Left ventricle myocardium inferior (tissue), 1 donor: ENCODE measurements around the gene SLC10A4. TPM values are rescaled to one million over a fixed set of nuclear protein-coding genes. Genes with fewer than 3 reads are reported as not detected.
A peak's percentile ranks its signal among the peaks of the same experiment; 100 is the strongest.
"Not testable (repeated sequence)": the region's sequence is repeated elsewhere in the genome, so short reads cannot be mapped to it uniquely, and the experiment has no call there.

Source experiments
- DNase-seq: peaks from one replicate; pipeline ENCODE4 v3.0.0-alpha.2; 2020
- H3K27ac ChIP-seq: fragments of 200-600 bp; replicated peaks from 2 replicates; pipeline ENCODE4 v1.8.0; 2021
- H3K27me3 ChIP-seq: fragments of 200-600 bp; 2 replicates; pipeline ENCODE4 v1.8.0; 2021; ENCODE audit warnings: low read depth
- H3K36me3 ChIP-seq: fragments of 200-600 bp; 2 replicates; pipeline ENCODE4 v1.8.0; 2021
- H3K4me1 ChIP-seq: fragments of 200-600 bp; 2 replicates; pipeline ENCODE4 v1.8.0; 2021
- H3K4me3 ChIP-seq: fragments of 200-600 bp; 2 replicates; pipeline ENCODE4 v1.8.0; 2021; ENCODE audit warnings: mild to moderate bottlenecking, moderate library complexity
- H3K9me3 ChIP-seq: fragments of 200-600 bp; replicated peaks from 2 replicates; pipeline ENCODE4 v1.8.0; 2021
- CTCF ChIP-seq: fragments of 200-600 bp; IDR thresholded peaks from 2 replicates; pipeline ENCODE4 v1.8.0; 2021; ENCODE audit warnings: antibody characterized with exemption, mild to moderate bottlenecking, borderline replicate concordance
- intact Hi-C: fragments of 100-400 bp; cut with micrococcal nuclease; formaldehyde crosslinking; loops from one replicate; pipeline ENCODE4 v1.11.0; 2022
- long read RNA-seq: library from polyadenylated mRNA; unstranded; transcript quantifications from one replicate; pipeline ENCODE4 v2.0.0, GENCODE V29; 2021
- total RNA-seq: library from RNA; stranded (reverse); fragmentation: NEBNext Ultra II Directional; extraction: Animal tissue kit (Norgen Biotek cat#: 25700); gene quantifications from one replicate; pipeline ENCODE4 v1.2.1, GENCODE V29; 2021
- donor health status: DM: no; HTN: yes; CAD: no; lungs with severe emphysema.

The SLC10A4 gene
- total RNA-seq, result not detected
- long read RNA-seq, result 0 reads

- Histone ChIP-seq H3K9me3 (no peaks in the 10 kb centered on the region), H3K36me3 (no peaks in the 10 kb centered on the region), H3K27me3 (peaks cover 75% of the 10 kb centered on the region), H3K4me1 (peaks cover 7% of the 10 kb centered on the region), H3K4me3 (peak within 1 kb of the TSS; percentile 59), H3K27ac (no peak within 1 kb of the TSS)
- TF ChIP-seq CTCF, result no peak
- intact Hi-C loops, result no loop called here
- no peak for DNase-seq
Observed at GRCh38 chr4:48483006-48483776, at the start of gene SLC10A4. Gene SLC10A4 (plus strand): TSS chr4:48483343. CDS start chr4:48483562, 219 bp downstream.

DNA sequence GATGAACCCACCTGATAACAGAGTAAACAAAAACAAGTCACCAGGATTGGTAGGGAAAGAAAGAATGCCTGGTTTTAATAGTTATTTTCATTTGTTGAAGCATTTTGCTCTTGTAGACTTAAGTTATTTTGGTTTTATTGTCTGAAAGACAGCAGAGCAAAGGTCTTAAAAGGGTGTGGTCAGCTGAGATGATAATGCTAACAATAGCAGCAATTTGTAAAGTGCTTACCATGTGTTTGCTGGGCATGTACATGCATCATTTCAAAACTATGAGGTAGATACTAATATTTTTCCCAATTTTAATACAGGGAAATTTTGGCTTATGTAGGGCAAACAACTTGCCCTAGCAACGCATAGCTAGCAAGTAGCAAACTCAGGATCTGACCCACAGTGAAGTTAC, 46.8 kb upstream of the SLC10A4 start:
- no peak overlapping the region for H3K4me3 ChIP-seq
- H3K4me1 ChIP-seq, result peaks cover 7% of the 10 kb centered on the region
- no peaks in the 10 kb centered on the region for H3K9me3 ChIP-seq
- TF ChIP-seq CTCF, result no peak
- no peak for DNase-seq
- H3K27ac ChIP-seq, result no peak overlapping the region
- intact Hi-C loops, result no loop called here
- H3K36me3 ChIP-seq, result no peaks in the 10 kb centered on the region
- no peaks in the 10 kb centered on the region for H3K27me3 ChIP-seq

DNA sequence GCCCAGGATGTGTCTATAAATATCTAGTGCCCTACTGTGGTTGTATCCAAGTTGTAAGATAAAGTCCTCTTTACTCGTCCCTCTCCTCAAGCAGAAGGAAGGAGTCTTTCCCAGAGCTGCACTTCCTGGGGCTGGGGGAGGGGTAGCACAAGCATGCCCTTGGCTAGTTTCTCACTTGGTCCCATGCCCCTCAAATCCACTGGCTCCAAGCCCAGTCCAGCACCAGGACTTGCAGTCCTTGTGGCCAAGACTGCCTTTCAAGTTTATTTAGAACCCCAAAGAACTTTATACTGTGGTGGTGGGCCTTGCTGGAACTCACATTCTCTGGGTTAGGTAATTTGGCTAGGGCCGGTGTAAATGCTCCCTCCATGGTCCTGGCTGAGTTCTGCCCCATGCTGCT, 43.2 kb upstream of the SLC10A4 start:
- no peak for DNase-seq
- intact Hi-C loops, result no loop called here
- Histone ChIP-seq H3K9me3 (no peaks in the 10 kb centered on the region), H3K4me1 (peaks cover 7% of the 10 kb centered on the region), H3K4me3 (no peak overlapping the region), H3K27ac (no peak overlapping the region), H3K27me3 (no peaks in the 10 kb centered on the region), H3K36me3 (no peaks in the 10 kb centered on the region)
- no peak for TF ChIP-seq CTCF

DNA sequence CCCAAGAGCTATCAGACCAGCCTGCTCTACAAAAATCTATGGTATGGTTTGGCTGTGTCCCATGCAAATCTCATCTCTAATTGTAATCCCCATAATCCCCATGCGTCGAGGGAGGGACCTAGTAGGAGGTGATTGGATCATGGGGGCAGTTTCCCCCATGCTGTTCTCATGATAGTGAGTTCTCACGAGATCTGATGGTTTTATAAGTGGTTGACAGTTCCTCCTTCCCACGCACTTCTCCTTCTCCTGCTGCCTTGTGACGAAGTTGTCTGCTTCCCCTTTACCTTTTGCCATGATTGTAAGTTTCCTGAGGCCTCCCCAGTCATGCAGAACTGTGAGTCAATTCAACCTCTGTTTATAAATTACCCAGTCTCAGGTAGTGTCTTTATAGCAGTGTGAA, 42.2 kb upstream of the SLC10A4 start:
- DNase-seq, H3K36me3 ChIP-seq, H3K27me3 ChIP-seq, H3K27ac ChIP-seq, H3K9me3 ChIP-seq, H3K4me3 ChIP-seq, intact Hi-C loops, H3K4me1 ChIP-seq: not testable (repeated sequence)

DNA sequence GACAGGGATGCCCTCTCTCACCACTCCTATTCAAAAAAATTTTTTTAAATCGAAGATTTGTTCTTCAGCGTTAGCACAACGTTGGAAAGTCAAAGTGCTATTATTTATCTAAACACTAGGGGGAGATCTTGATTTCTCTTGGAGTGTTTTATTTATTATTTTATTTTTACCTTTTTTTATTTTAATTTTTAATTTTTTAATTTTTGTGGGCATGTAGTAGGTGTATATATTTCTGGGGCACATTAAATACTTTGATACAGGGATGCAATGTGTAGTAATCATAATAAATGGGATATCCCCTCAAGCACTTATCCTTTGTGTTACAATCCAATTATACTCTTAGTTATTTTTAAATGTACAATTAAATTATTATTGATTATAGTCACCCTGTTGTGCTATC, 37.4 kb upstream of the SLC10A4 start:
- intact Hi-C loops, result loop anchor here (5.0 kb wide), 1 partner anchor 517 kb away; no protein-coding TSS in a partner anchor
- no peaks in the 10 kb centered on the region for H3K27me3 ChIP-seq

More for the DNA sequence above, 37.4 kb upstream of the SLC10A4 start:
- no peaks in the 10 kb centered on the region for H3K9me3 ChIP-seq
- H3K27ac ChIP-seq, result no peak overlapping the region
- no peak overlapping the region for H3K4me3 ChIP-seq
- H3K4me1 ChIP-seq, result no peaks in the 10 kb centered on the region
- H3K36me3 ChIP-seq, result no peaks in the 10 kb centered on the region
- no peak for DNase-seq
- peak; percentile 70 for TF ChIP-seq CTCF
